Esophagus muscularis mucosa (tissue), 3 donors: Measurements from ENCODE around the gene ADAMTS17.

Source experiments
- CTCF ChIP-seq, 3 experiments: fragments of 200-600 bp in 2 of 3; fragments of 450-650 bp in 1 of 3; sonication (generic) in 2 of 3; IDR thresholded peaks; one replicate each; pipeline ENCODE4 v1.5.1; 2017 to 2019; ENCODE audit warnings: antibody characterized with exemption in 3 of 3, mild to moderate bottlenecking in 2 of 3, moderate library complexity in 1 of 3
- POLR2A ChIP-seq: fragments of 450-650 bp; IDR thresholded peaks from one replicate; pipeline ENCODE4 v1.6.1; 2017; ENCODE audit warnings: antibody characterized with exemption, moderate library complexity, mild to moderate bottlenecking, low read depth
- POLR2AphosphoS5 ChIP-seq, 2 donors: sonication (generic); formaldehyde crosslinking; IDR thresholded peaks; one replicate each; pipeline ENCODE4 v1.6.1; 2017; ENCODE audit warnings: antibody characterized with exemption in 2 of 2

GRCh38 chr15:100311833-100312476, 29.8 kb downstream of the ADAMTS17 start:
- TF ChIP-seq CTCF (IDR thresholded peaks at IDR 0.05) (no peak), POLR2A (no peak), POLR2AphosphoS5 (IDR thresholded peaks at IDR 0.05) (no peak)
